Measurements from ENCODE around the gene CUBN.

Gene CUBN

DNA sequence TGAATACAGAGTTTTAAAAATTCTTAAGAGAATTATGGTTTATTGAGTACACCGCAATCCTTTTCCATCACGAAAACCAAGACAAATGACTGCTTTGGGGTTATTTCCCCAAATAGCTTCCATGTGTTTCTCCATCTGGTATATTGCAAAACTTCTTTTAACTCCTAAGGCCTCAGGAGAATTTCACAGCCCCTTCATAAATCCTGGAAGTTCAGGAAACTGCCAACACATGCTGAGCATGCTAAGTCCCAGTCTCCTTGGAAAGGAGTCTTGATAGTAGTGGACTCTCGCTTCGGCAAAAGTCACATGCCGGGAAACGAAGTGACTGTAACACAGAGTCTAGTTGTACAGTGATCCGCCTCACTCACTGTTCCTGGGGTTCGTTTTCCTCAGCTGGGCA, 224.3 kb downstream of the CUBN start:
- no peak for DNase-seq

DNA sequence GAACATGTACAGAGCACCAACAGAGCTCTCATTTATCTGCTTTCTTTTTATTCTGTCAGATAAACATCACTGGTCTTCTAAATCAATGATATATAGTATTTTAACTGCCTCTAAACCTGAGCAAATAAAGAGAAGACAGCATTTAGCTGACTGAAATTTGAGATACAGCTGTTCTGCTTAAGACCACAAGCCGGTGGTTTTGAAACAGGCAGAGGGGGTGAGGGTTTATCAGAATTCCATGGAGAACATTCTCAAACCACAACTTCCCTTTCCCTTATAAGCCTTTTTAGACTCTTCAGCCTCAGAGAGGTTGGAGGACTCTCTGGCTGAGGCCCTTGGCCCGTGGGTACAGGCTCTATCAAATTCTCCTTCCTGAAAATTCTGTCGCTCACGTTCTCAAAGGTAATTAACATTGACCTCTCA, 225.0 kb downstream of the CUBN start:
- DNase-seq = no peak

DNA sequence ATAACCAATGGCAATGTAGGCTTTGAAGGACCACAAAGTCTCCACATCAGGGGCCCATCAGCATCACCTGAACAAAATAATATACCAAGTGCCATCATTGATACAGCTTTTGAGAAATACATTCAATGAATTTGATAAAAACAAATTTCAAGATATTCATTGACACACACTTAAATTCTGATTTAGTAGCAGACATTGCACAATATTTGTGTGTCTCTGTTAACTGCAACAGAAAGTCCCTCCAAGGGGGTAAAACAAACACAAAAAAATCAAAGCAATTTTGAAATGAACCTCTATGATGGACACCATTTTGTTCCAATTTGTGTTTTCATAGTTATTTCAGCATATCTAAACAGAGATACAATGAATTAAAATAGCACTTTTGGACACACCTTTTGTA, 225.6 kb downstream of the CUBN start:
- DNase-seq = no peak

DNA sequence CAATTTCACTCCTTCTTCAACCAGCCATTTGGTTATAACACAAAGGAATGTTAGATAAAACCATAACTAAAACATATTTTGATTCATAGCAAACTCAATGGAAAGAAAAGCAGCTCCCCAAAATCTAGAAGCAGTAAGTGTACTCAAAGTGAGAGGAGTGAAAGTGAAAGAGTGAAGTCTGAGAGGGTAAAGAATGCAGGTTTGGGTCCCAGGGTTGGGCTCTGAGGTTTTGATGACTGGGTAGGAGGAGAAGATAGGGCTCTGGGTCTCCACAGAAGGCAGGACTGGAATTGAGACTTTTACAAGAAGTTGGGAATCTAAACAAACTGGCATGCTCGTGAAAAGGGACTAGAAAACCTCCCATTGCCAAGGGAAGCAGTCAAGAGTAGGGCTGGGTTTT, 227.0 kb downstream of the CUBN start:
- DNase-seq = no peak

DNA sequence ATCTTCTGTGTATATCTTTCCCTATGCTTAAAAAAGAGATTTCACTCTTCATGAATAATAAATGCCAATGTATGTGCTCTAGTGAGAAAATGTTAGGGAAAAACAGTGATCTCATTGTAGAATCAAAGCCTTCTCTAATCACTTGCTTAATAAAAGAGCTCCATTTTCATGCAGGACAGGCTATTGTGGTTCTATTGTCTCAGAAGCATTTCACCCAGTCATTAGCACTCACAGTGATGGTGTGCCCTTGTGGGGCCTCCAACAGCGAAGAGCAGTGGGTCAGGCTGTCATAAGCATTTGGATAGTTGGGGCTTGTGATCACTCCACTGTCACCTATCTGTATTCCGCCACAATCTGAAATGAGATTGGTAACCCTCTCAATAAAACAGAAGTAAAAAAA, 228.5 kb downstream of the CUBN start:
- no peak for DNase-seq

DNA sequence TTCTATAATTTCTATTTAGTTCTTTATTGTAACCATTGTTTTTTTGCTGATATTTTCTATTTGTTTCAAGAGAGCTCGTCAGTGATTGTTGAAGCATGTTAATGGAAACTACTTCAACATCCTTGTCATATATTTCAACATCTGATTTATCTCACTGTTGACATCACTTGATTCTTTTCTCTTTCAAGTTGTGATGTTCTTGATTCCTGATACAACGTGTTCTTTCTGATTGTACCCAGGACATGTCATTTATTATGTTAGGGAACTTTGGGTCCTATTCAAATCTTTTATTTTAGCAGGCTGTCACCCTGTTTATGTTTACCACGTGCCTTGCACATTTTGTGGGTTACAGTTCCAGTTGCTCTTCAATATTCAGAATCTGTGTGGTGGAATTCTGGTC, 232.6 kb downstream of the CUBN start:
- DNase-seq = no peak

DNA sequence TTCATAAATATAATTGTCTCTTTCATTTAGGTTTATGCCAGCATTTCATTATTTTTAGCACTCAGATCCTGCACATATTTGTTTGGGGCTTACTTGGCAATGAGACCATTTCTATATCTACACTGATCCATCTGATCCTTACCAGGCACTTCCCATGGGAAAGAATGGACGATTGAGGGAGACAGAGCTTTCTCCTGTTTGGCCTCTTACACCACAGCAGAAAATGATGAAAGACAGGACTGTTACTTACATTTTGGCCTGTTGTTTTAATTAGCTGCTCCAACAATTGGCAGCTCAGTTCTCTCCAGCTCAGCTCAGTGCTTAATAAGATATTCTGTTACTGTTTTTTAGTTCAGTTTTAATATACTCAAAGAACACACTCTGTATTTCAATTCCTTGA, 234.8 kb downstream of the CUBN start:
- no peak for DNase-seq

DNA sequence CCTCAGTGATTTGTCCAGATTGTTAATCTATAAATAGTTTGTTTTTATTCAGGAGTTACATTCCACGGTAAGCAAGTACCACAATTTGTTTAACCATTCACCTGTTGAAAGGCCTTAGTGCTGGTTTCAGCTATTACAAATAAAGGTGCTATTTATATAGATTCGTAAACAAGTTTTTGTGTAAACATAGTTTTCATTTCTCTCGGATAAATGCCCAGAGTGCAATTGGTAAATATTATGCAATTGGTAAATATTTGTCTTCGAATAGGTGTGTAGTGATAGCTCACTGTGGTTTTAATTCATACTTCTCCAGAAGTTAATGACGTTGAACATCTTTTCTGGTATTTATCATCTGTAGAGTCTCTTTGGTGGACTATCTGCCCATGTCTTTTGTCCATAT, 235.9 kb downstream of the CUBN start:
- no peak for DNase-seq

DNA sequence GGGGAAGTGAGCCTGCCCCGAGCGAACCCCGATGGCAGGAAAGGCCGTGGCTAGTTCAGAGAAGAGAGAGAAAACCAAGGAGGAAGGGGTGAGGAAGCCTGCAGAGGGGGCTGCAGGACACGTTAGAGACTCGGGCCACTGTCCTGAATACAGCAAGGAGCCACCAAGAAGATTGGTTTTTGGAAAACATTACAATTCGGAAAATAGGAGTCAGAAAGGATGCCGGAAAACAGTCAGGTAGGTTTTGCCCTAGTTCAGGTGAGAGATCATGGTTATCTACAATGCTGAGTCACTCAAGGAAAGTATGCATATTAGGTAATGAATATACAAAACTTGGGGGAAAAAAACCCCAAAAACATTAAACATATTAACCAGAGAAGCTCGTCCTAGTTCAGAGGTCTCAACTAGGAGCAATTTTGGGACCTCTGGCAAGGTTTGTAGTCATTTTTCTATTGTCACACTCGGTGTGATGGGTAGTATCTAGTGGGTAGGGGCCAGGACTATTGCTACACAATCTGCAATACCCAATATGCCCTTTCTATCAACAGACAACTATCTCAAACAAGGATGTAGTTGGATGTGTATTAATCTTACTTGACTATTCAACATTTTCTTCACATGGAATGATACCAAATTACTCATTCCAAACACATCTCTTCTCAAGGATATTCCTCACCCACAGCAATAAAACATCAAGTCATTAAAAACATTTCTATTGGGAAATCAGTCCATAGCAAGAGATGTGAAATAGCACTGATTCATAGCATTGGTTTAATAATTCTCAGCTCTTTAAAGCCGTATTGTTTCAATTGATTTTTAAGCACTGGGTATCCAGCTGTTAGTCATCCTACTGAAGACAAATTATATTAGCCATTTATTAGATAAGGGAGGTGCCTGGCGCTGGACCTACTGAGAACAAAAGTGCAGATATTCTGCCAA, 238.0 kb downstream of the CUBN start:
- no peak for DNase-seq

DNA sequence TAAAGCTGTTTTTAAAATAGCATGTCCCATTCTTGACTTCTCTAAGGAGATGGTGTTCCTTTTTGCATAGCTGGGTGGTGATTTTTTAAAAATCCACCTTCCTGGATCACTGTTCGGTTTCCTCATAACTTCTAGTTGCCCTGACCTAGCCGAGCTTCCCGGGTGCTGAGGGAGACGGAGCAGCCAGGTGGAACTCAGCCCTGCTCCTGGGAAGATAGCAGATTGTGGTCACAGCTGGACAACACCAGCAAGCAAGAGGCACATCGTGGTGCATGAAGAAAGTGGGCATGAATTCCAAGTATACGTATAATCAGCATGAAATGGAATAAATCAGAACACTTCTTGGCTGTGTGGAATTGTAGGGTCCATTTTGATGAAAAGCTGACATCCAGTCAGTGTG, 238.9 kb downstream of the CUBN start:
- DNase-seq = no peak

DNA sequence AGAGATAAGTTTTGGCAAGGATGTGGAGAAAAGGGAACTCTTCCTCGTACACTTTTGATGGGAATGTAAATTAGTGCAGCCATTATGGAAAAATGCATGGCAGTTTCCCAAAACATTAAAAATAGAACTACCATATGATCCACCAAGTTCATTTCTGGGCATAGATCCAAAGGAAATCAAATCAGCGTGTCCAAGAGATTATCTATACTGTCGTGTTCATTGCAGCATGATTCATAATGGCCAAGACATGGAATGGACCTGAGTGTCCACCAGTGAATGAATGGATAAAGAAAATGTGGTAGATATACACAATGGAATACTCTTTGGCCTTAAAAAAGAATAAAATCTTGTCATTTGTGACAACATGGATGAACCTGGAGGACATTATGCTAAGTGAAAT, 242.0 kb downstream of the CUBN start:
- DNase-seq = no peak

DNA sequence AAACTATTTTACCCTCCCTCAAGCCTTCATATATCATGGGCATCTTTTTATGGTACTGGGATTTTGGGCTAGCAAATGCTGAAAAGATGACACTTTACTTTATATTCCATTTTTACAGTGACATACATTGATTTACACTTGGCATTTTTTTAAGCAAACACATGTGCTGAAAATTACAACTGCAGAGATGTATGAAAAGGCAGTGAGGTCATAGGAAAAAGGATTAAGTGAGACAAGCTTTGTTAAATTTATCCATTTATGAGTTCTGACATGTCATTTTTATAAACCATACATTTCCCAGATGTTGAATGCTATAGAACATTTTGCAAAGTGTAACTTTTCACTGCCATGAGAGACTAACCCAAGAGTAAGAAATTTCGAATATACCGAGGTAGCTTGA, 243.6 kb downstream of the CUBN start:
- no peak for DNase-seq

DNA sequence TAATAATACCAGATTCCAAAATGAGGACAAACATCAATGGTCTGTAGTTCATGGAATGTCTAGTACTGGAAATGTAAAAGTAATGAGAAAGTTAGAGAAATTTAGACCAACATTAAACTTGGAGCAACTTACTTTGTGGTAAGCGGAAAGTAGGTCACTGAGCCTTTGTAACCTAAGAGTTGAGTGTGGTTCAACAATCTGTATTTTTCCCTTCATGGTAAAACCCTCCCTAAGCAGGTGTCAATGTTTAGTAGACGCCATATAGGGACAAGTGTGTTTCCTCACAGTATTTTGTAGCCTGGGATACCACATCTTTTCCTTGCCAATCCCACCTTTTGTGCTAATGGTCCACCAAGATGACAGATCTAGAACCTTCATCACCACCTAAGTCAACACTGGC, 245.1 kb downstream of the CUBN start:
- no peak for DNase-seq

DNA sequence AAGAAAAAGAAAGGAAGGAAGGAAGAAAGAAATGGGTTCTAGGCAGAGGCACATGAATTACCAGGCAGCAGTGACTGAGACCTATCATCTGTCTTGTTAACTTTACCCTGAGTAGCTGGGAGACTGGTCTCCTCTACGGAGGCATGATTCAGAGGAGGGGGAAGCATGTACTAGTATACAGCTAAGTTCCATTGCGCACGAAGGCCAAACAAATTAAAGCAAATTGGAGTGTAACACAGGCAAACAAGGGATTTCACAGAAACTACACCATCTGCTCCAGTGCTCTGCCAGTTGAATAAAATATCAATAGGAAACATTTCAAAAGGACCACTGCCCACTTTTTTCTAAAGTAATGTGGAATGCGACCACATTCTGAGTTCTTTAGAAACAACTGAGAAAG, 246.5 kb downstream of the CUBN start:
- DNase-seq = no peak

DNA sequence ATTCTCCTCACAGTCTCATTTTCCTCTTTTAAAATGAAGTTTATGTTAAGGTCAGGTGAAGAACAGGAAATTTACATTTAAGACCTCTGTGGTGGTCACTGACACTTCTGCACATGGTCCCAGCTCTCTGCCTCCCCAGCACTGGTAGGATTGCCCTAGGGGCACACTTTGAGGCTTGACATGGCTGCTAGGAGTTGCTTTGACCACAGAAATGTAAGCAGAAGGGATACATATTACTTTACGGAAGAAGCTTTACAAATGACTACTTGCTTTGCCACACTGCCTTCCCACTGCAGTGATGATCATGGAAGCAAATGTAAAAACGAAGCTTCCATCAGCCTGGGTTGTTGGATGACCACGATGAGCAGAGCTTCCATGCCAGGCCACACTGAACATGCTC, 259.3 kb downstream of the CUBN start:
- DNase-seq = no peak

DNA sequence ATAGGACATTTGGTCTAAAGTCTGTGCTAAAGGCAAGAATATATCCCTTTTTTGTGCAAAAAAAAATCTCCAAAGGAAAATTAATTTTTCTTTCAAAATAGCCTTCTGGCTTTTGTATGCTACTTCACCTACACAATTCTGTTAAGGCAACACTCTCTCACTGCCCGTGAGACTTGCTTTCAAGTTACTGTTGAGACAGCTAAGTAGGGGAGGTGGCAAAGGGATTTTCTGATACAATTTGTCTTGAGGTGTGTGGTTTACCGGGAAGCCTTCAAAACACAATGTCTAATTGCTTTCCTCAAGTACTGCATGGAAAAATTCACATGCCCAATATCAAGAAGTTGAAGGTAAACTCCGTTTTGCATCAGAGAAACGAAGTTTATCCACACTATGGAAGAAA, 261.6 kb downstream of the CUBN start:
- DNase-seq = no peak

DNA sequence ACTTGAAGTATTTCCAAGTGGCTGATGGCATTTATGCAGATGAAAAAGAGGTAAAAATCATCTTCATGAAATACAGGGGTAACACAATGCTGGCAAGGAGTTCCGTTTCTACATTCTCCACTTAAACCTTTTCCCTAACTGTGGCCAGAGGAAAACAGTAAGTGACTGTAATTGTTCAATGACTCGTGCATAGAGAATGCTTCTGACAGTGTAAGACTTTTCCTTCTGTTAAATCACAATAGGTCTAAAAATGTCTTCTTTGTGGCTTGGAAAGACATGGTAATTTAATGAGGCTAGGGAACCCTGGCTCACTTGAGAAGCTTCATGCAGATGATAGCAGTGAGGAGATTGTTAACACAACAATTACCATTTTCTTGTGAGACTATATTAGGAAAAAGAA, 262.1 kb downstream of the CUBN start:
- no peak for DNase-seq

DNA sequence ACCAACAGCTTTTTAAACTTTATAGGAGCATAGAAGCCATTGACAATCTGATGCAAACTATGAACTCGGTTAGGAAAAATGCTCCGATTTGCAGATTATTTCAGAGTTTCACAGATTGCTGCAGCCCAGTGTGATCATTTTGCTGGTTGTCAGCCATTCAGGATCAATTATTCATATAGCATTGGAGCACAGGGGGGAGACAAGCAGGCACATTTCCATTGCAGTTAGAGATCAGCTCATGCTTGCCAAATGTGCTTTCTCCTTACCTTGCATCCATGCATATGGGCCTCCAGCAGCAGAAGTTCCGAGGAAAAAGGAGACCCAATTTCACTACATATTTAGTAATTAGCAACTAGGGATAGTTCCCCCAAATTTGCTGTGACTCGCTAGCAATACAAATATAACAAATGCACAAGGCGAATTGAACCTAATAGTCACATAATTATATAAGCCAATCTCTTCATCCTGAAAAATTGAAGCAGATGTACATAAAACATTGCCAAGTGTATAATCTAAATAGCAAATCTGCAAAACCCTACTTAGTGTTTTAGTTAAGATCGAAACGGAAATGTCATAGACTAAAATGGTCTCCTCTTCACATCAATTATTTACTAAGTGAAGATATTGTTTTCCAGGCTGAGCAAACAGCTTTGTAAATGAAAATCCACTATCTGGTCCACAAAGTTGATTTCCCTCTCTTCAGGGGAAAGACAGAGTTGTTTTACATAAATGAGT, 262.9 kb downstream of the CUBN start:
- DNase-seq = no peak

DNA sequence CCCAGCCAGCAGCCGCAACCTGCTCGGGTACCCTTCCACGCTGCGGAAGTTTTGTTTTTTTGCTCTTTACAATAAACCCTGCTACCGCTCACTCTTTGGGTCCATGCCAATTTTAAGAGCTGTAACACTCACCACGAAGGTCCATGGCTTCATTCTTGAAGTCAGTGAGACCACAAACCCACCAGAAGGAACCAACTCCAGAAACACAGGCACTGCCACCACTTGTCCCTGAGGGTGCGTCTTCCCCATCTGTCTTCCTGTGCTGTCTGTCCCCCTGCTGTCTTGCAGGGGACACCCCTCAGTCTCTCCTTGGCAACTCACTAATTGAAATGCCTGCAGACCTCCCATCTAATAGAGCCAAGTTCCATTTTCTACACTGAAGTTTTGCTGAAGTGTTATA, 263.8 kb downstream of the CUBN start:
- no peak for DNase-seq

DNA sequence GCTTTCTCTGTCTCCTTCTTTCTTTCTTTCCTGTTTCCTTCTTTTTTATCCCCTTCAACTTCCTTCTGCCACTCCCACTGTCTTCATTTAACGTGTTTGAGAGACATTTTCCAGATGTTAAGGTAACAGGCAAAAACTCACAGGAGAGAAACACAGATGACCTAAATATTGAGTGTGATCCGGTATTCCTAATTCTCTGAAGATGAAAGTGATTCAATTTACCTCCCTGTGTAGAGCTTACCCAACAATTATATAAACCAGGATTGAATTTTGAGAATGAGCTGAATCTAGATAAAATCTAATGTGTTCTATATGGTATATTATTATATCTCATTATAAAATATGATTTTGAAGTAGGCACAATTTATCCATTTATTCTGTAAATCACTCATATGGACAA, 265.8 kb downstream of the CUBN start:
- DNase-seq = no peak

DNA sequence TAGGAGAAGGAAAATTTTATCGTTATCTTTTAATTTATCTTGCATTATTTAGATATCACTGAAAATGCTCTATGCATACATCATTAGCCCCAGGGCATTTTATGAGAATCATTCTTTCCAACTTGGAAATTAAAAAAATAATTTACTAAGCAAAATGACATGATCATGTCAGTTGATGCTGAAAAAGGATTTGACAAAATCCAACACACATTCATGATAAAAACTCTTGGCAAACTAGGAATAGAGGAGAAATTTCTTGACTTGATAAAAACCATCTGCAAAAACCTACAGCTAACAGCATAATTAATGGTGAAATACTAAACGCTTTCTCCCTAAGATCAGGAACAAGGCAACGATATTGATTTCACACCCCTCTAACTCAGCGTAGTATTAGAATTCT, 272.2 kb downstream of the CUBN start:
- DNase-seq = no peak

DNA sequence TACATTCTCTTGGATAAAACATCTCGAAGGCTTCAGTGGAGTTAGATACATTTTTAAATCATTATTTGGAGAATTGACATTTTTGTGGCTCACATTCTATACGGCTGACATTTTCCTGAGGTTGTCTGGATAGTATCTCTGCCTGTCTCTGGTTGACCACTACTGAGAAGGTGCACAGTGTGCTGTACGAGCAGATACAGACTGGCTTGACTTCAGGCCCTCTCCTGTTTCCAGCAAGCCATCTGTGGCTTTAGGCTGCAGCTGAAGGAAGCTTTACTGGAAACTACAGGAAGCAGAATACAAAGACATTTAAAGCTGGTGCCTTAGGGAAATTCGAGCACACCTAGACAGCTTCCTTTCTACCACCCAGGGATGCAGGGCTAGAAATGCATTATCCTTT, 273.0 kb downstream of the CUBN start:
- no peak for DNase-seq

DNA sequence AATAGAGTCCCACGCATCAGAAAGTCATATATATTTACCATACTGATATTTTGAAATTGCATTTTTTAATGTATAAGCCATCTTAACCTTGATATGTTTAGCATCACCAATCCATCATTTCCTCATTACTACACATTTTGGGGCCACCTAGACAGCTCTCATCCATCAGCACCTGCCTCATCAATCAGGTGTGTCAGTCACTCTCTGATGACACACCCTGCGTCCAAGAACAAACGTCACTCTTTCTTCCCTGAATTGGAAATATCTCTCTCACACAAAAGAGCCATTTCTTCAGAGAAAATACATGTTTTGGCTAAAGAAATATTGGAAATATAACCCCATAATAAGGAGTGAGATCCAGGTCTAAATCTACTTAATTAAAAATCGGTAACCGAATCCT, 273.5 kb downstream of the CUBN start:
- DNase-seq = no peak

DNA sequence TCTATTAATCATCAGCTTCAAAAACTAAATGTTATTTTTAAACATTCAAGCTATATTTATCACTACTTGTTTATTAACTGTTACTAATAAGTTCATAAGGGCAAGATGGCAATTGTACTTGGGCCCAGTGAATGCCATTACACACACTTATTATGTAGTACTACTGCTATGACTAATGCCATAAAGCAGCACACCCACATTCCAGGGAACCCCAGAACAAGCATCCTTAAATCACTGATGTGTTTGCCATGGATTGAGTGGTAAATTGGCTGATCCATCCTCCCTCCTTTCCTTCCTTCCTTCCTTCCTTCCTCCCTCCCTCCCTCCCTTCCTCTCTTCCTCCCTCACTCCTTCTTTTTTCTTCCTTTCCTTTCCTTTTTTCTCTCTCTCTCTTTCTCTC, 275.0 kb downstream of the CUBN start:
- DNase-seq = no peak

DNA sequence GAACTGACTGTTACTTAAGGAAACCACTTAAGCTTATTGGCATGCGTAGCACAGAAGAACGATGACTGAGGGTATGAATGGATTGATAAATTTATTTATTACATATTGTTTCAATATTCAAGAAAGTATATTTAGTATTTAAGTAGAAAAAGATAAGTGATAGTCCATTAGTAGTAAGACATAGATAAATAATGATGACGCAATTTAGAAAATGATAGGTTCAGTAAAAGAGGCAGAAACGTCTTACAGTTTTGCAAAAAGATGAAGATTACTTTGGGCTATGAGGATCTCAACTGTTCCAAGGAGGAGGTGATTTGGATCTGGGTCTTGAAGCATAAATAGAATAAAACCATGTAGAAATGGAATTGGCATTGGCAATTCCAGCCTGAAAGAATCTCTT, 275.8 kb downstream of the CUBN start:
- DNase-seq = no peak
